Chondrocyte (in vitro differentiated cells): ENCODE data around the gene PPM1E. TPM values are rescaled to one million over a fixed set of nuclear protein-coding genes. Genes with fewer than 3 reads are reported as not detected.

Experiments used
- DNase-seq: peaks from one replicate; pipeline ENCODE4 v3.0.0; 2021; ENCODE audit warnings: mixed read lengths, low spot score
- H3K27ac Mint-ChIP-seq: one replicate; pipeline ENCODE4 v1.8.0; 2021; ENCODE audit warnings: mild to moderate bottlenecking, moderate library complexity, mixed read lengths; ENCODE audit not compliant: unreplicated experiment
- H3K27me3 Mint-ChIP-seq: 2 replicates; pipeline ENCODE4 v1.8.0; 2021; ENCODE audit warnings: low read depth, mixed read lengths
- H3K36me3 Mint-ChIP-seq: 2 replicates; pipeline ENCODE4 v1.8.0; 2021; ENCODE audit warnings: low read depth, mixed read lengths
- H3K4me1 Mint-ChIP-seq: 2 replicates; pipeline ENCODE4 v1.8.0; 2021; ENCODE audit warnings: low read depth, mild to moderate bottlenecking, mixed read lengths
- H3K4me3 Mint-ChIP-seq: one replicate; pipeline ENCODE4 v1.8.0; 2021; ENCODE audit warnings: mild to moderate bottlenecking, moderate library complexity, mixed read lengths; ENCODE audit not compliant: unreplicated experiment
- H3K9me3 Mint-ChIP-seq: 2 replicates; pipeline ENCODE4 v1.8.0; 2021; ENCODE audit warnings: low read depth, mixed read lengths
- total RNA-seq: library from RNA; stranded (reverse); gene quantifications from 3 replicates; pipeline ENCODE4 v1.2.1, GENCODE V29; 2021
- TF ChIP-seq, protein P1 (sequence below): fragments of 200-600 bp; sonication (generic); IDR thresholded peaks from 2 replicates; pipeline ENCODE4 v1.5.0; 2021; ENCODE audit warnings: antibody characterized with exemption, mild to moderate bottlenecking, moderate library complexity

Gene PPM1E
- total RNA-seq, 1 donor from 2014 or later, result 2.2 TPM

DNA sequence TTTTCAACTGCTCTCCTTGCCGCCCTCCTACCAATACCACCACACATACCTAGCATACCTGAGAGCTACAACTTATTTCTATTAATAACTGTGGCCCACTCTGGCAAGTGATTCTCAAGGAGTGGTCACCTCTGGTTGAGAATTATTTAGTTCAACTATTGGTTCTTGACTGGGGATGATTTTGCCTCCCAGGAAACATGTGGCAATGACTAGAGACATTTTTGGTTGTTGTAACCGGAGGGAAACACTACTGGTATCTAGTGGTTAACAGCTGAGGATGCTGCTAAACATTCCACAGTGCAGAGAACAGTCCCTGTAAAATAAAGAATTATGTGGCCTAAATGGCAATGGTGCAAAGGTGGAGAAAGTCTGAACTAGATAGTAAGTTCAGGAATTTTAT, 254.4 kb downstream of the PPM1E start:
- Mint-ChIP-seq H3K4me1 (peaks cover 4% of the 10 kb centered on the region), H3K36me3 (peaks cover 9% of the 10 kb centered on the region), H3K4me3 (no peak overlapping the region), H3K9me3 (no peaks in the 10 kb centered on the region), H3K27me3 (no peaks in the 10 kb centered on the region), H3K27ac (peak overlapping the region; percentile 59)
- TF ChIP-seq, protein P1, sequence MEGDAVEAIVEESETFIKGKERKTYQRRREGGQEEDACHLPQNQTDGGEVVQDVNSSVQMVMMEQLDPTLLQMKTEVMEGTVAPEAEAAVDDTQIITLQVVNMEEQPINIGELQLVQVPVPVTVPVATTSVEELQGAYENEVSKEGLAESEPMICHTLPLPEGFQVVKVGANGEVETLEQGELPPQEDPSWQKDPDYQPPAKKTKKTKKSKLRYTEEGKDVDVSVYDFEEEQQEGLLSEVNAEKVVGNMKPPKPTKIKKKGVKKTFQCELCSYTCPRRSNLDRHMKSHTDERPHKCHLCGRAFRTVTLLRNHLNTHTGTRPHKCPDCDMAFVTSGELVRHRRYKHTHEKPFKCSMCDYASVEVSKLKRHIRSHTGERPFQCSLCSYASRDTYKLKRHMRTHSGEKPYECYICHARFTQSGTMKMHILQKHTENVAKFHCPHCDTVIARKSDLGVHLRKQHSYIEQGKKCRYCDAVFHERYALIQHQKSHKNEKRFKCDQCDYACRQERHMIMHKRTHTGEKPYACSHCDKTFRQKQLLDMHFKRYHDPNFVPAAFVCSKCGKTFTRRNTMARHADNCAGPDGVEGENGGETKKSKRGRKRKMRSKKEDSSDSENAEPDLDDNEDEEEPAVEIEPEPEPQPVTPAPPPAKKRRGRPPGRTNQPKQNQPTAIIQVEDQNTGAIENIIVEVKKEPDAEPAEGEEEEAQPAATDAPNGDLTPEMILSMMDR, result no peak
- DNase-seq, result no peak

DNA sequence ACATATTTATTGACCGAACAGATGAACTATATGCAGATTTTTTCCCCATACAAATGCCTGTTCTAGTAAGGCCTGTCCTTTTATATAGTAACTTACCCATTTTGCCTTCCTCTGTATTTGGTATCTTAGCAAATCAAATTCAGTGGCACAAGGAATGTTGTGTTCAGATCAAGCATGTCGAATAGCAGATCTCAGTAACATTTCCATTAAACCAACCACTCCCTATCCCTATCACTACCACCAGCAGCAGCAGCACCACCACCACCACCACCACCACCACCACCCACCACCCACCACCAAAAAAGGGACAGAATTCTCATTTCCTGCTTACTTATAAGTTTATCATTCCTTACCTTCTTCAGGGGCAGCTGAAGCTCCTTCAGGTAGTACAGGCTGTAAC, 256.3 kb downstream of the PPM1E start:
- TF ChIP-seq, protein P1, result no peak
- peaks cover 9% of the 10 kb centered on the region for H3K36me3 Mint-ChIP-seq
- no peaks in the 10 kb centered on the region for H3K27me3 Mint-ChIP-seq
- H3K9me3 Mint-ChIP-seq, result no peaks in the 10 kb centered on the region
- no peak overlapping the region for H3K27ac Mint-ChIP-seq
- no peak overlapping the region for H3K4me3 Mint-ChIP-seq
- peaks cover 4% of the 10 kb centered on the region for H3K4me1 Mint-ChIP-seq
- no peak for DNase-seq

DNA sequence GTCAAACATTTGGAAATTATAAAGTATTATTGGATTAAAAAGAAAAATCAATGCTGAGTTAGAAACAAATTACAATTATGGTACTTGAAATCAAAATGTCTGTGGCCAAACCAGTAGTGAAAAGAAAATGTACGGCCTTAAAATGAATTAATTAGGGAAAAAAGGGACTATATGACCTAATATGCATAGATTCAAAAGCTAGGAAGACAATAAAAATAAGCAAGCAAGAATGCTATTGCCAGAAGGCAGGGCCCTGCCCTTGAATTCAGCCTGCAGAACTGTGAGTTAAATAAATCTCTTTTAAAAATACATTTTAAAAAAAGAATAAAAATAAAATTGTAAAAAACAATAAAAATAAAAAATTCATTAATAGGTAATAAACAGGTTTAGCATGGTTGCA, 262.4 kb downstream of the PPM1E start:
- Mint-ChIP-seq H3K4me3 (no peak overlapping the region), H3K4me1 (no peaks in the 10 kb centered on the region), H3K27ac (no peak overlapping the region), H3K9me3 (no peaks in the 10 kb centered on the region), H3K27me3 (no peaks in the 10 kb centered on the region), H3K36me3 (peaks cover 6% of the 10 kb centered on the region)
- TF ChIP-seq, protein P1, result no peak
- no peak for DNase-seq

DNA sequence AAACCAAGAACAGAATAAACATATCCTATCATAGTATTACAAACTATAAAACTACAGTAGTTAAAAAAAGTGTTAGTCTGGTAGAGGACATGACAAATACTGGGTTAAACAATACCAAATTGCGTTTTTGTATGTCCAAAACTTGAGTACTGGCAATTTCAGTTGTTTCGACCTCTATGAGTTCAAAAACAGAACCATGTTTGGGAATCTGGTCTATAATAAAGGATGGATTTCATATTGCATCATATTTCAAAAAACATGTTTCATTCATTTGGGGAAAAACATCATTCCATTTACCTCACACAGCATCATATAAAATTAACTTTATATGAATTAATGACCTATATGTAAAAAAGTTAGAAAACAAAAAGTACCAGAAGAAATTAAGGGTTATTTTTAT, 269.3 kb downstream of the PPM1E start:
- H3K36me3 Mint-ChIP-seq, result peaks cover 8% of the 10 kb centered on the region
- TF ChIP-seq, protein P1, result no peak
- H3K4me3 Mint-ChIP-seq, result no peak overlapping the region
- H3K4me1 Mint-ChIP-seq, result peaks cover 5% of the 10 kb centered on the region
- no peaks in the 10 kb centered on the region for H3K9me3 Mint-ChIP-seq
- no peak for DNase-seq
- H3K27me3 Mint-ChIP-seq, result no peaks in the 10 kb centered on the region
- H3K27ac Mint-ChIP-seq, result no peak overlapping the region

DNA sequence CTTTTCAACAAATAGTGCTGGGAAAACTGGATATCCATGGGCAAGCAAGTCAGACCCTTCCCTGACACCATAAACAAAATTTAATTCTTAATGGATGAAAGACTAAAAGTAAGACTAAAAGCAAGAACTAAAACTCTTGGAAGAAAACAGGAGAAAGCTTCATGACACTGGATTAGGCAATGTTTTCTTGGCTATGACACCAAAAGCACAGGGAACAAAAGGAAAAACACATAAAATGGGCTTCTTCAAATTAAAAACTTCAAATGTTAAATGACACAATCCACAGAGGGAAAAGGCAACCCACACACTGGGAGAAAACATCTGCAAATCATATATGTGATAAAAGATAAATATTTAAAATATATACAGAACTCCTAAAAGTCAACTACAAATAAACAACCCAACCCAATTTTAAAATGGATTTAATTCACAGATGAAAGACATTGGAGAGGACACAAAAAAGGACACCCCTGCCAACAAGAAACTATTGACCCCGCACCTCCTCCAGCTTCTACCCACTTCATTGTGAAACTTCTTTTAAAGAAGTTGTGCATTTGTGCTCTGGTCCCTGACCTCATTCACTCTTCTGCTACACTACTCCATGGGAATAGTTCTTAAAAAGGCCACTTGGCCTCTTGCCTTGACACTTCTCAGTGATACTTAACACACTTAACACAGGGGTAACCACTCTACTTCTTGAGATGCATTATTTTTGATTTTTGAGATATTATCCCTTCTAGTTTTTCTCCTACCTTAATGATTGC, 270.7 kb downstream of the PPM1E start:
- DNase-seq, result no peak
- H3K4me1 Mint-ChIP-seq, result peaks cover 5% of the 10 kb centered on the region
- TF ChIP-seq, protein P1, result no peak
- H3K27ac Mint-ChIP-seq, result no peak overlapping the region
- no peak overlapping the region for H3K4me3 Mint-ChIP-seq
- H3K36me3 Mint-ChIP-seq, result peaks cover 7% of the 10 kb centered on the region
- no peaks in the 10 kb centered on the region for H3K27me3 Mint-ChIP-seq
- no peaks in the 10 kb centered on the region for H3K9me3 Mint-ChIP-seq
